GM12892 (cell line): ENCODE measurements around the gene SCGB2B2.
A peak's percentile ranks its signal among the peaks of the same experiment; 100 is the strongest.

Experiments
- DNase-seq: peaks from one replicate; pipeline ENCODE4 v3.0.0; 2011; ENCODE audit not compliant: insufficient read length
- FAIRE-seq: peaks from 2 replicates; lab custom pipeline; 2011; peaks lifted over from hg19 to GRCh38; lab: Jason Lieb, UNC
- POLR2A ChIP-seq: IDR thresholded peaks from 2 replicates; pipeline ENCODE4 v1.6.1; 2011; ENCODE audit warnings: low read depth, low read length, control low read depth
- POLR2AphosphoS5 ChIP-seq: IDR thresholded peaks from 2 replicates; pipeline ENCODE4 v1.6.1; 2011; ENCODE audit warnings: low read depth, low read length, control low read depth
- TAF1 ChIP-seq: IDR thresholded peaks from 2 replicates; pipeline ENCODE4 v1.6.1; 2011; ENCODE audit warnings: low read depth, mild to moderate bottlenecking, control low read depth, low read length, borderline replicate concordance

Gene SCGB2B2

GRCh38 chr19:34645551-34645950, 31.4 kb downstream of the SCGB2B2 start:
- DNase-seq (no peak), FAIRE-seq (no peak)
- TF ChIP-seq POLR2AphosphoS5 = no peak
- no peak for TF ChIP-seq TAF1
- TF ChIP-seq POLR2A = no peak

- no peak for TF ChIP-seq TAF1
- no peak for TF ChIP-seq POLR2AphosphoS5
- no peak for TF ChIP-seq POLR2A
- no peak for DNase-seq
- no peak for FAIRE-seq
Measured at GRCh38 chr19:34644991-34645461, 31.9 kb downstream of the SCGB2B2 start.

GRCh38 chr19:34642241-34642640, 34.7 kb downstream of the SCGB2B2 start:
- no peak for FAIRE-seq
- TF ChIP-seq TAF1 (no peak), POLR2A (no peak), POLR2AphosphoS5 (no peak)
- no peak for DNase-seq

GRCh38 chr19:34639491-34640085, 37.4 kb downstream of the SCGB2B2 start:
- TF ChIP-seq POLR2A = no peak
- TF ChIP-seq POLR2AphosphoS5 = no peak
- TF ChIP-seq TAF1 = no peak
- FAIRE-seq (peak; percentile 57), DNase-seq (no peak)

- FAIRE-seq (no peak), DNase-seq (no peak)
- TF ChIP-seq TAF1 (no peak), POLR2A (no peak), POLR2AphosphoS5 (no peak)
Measured at GRCh38 chr19:34633802-34634201, 43.2 kb downstream of the SCGB2B2 start.
